ENCODE measurements around the gene WDR82.
"Not testable (repeated sequence)": the region's sequence is repeated elsewhere in the genome, so short reads cannot be mapped to it uniquely, and the experiment has no call there.

The WDR82 gene

GRCh38 chr3:52290596-52291507 is 12.4 kb upstream of the WDR82 start:
- DNase-seq (ENCODE audit: low read depth in 1 of 2, low spot score in 1 of 2), result no peak

GRCh38 chr3:52289747-52290595 is 11.5 kb upstream of the WDR82 start:
- no peak for DNase-seq (ENCODE audit: low read depth in 1 of 2, low spot score in 1 of 2)

- no peak for DNase-seq (ENCODE audit: low read depth in 1 of 2, low spot score in 1 of 2)
Measured at GRCh38 chr3:52289338-52289746, 10.9 kb upstream of the WDR82 start.

- DNase-seq (ENCODE audit: low read depth in 1 of 2, low spot score in 1 of 2), result no peak
Measured at GRCh38 chr3:52288674-52289073, 10.2 kb upstream of the WDR82 start.

GRCh38 chr3:52286777-52287110 is 8.3 kb upstream of the WDR82 start:
- DNase-seq (ENCODE audit: low read depth in 1 of 2, low spot score in 1 of 2), result no peak

- not testable (repeated sequence) for DNase-seq (ENCODE audit: low read depth in 1 of 2, low spot score in 1 of 2)
Measured at GRCh38 chr3:52284051-52284450, 5.6 kb upstream of the WDR82 start.

GRCh38 chr3:52283306-52283705 is 4.9 kb upstream of the WDR82 start:
- DNase-seq (ENCODE audit: low read depth in 1 of 2, low spot score in 1 of 2), result no peak

GRCh38 chr3:52281981-52282801 is 3.7 kb upstream of the WDR82 start:
- DNase-seq (ENCODE audit: low read depth in 1 of 2, low spot score in 1 of 2), result no peak

- DNase-seq (ENCODE audit: low read depth in 1 of 2, low spot score in 1 of 2), result no peak
Measured at GRCh38 chr3:52280050-52280461, 1.6 kb upstream of the WDR82 start.

- no peak for DNase-seq (ENCODE audit: low read depth in 1 of 2, low spot score in 1 of 2)
Measured at GRCh38 chr3:52279596-52279995, 1.1 kb upstream of the WDR82 start.

GRCh38 chr3:52277972-52278509 is 408 bp downstream of the WDR82 start:
- DNase-seq (ENCODE audit: low read depth in 1 of 2, low spot score in 1 of 2), result no peak

GRCh38 chr3:52277071-52277964 is 1.1 kb downstream of the WDR82 start:
- DNase-seq (ENCODE audit: low read depth in 1 of 2, low spot score in 1 of 2), result peak; percentile 59 to 68

- DNase-seq (ENCODE audit: low read depth in 1 of 2, low spot score in 1 of 2), result not testable (repeated sequence)
Measured at GRCh38 chr3:52274781-52275180, 3.7 kb downstream of the WDR82 start.

- DNase-seq (ENCODE audit: low read depth in 1 of 2, low spot score in 1 of 2), result no peak
Measured at GRCh38 chr3:52272831-52273230, 5.6 kb downstream of the WDR82 start.

GRCh38 chr3:52272172-52272571 is 6.3 kb downstream of the WDR82 start:
- DNase-seq (ENCODE audit: low read depth in 1 of 2, low spot score in 1 of 2), result not testable (repeated sequence)

GRCh38 chr3:52270252-52270754 is 8.1 kb downstream of the WDR82 start:
- DNase-seq (ENCODE audit: low read depth in 1 of 2, low spot score in 1 of 2), result no peak

GRCh38 chr3:52269776-52270175 is 8.7 kb downstream of the WDR82 start:
- no peak for DNase-seq (ENCODE audit: low read depth in 1 of 2, low spot score in 1 of 2)

- no peak for DNase-seq (ENCODE audit: low read depth in 1 of 2, low spot score in 1 of 2)
Measured at GRCh38 chr3:52268036-52268435, 10.4 kb downstream of the WDR82 start.

- DNase-seq (ENCODE audit: low read depth in 1 of 2, low spot score in 1 of 2), result no peak
Measured at GRCh38 chr3:52265387-52265786, 13.1 kb downstream of the WDR82 start.

GRCh38 chr3:52262447-52262846 is 16.0 kb downstream of the WDR82 start:
- no peak for DNase-seq (ENCODE audit: low read depth in 1 of 2, low spot score in 1 of 2)
